ACHN (cell line): ENCODE results near the gene SLC43A3.
A peak's percentile ranks its signal among the peaks of the same experiment; 100 is the strongest.
"Not testable (repeated sequence)": the region's sequence is repeated elsewhere in the genome, so short reads cannot be mapped to it uniquely, and the experiment has no call there.

ENCODE experiments used
- DNase-seq: peaks from one replicate; pipeline ENCODE4 v3.0.0-alpha.2; 2015
- in situ Hi-C: cut with HindIII; loops from 2 replicates; pipeline ENCODE4 v1.10.0; 2017; ENCODE audit warnings: low sequenced_read_pairs, low pct_ligation_motif_present, low pct_unique_long_range_greater_than_20kb

The SLC43A3 gene

GRCh38 chr11:57414612-57415212, 12.2 kb downstream of the SLC43A3 start:
- DNase-seq = no peak
- in situ Hi-C loops = no loop called here

GRCh38 chr11:57413681-57414080, 13.2 kb downstream of the SLC43A3 start:
- in situ Hi-C loops = no loop called here
- DNase-seq = no peak

GRCh38 chr11:57410287-57410686, 16.6 kb downstream of the SLC43A3 start:
- in situ Hi-C loops = no loop called here
- DNase-seq = no peak

- in situ Hi-C loops = no loop called here
- DNase-seq = no peak
Observed at GRCh38 chr11:57409321-57410100, 17.4 kb downstream of the SLC43A3 start.

GRCh38 chr11:57408771-57409170, 18.1 kb downstream of the SLC43A3 start:
- no peak for DNase-seq
- in situ Hi-C loops = no loop called here

- no peak for DNase-seq
- in situ Hi-C loops = no loop called here
Observed at GRCh38 chr11:57407941-57408475, 18.9 kb downstream of the SLC43A3 start.

GRCh38 chr11:57407010-57407920, 19.7 kb downstream of the SLC43A3 start:
- in situ Hi-C loops = no loop called here
- DNase-seq = no peak

- in situ Hi-C loops = no loop called here
- DNase-seq = peak; percentile 50
Observed at GRCh38 chr11:57406337-57406904, 20.5 kb downstream of the SLC43A3 start.

GRCh38 chr11:57405271-57405860, 21.6 kb downstream of the SLC43A3 start:
- in situ Hi-C loops = no loop called here
- no peak for DNase-seq

GRCh38 chr11:57403802-57404147, 23.1 kb downstream of the SLC43A3 start:
- in situ Hi-C loops = no loop called here
- no peak for DNase-seq

GRCh38 chr11:57403003-57403801, 23.7 kb downstream of the SLC43A3 start:
- in situ Hi-C loops = not testable (repeated sequence)

GRCh38 chr11:57402188-57403002, 24.5 kb downstream of the SLC43A3 start:
- in situ Hi-C loops = no loop called here
- no peak for DNase-seq

More at GRCh38 chr11:57403003-57403801, 23.7 kb downstream of the SLC43A3 start:
- not testable (repeated sequence) for DNase-seq

- in situ Hi-C loops = no loop called here
Observed at GRCh38 chr11:57399972-57400578, 26.8 kb downstream of the SLC43A3 start.

GRCh38 chr11:57399221-57399620, 27.7 kb downstream of the SLC43A3 start:
- DNase-seq = no peak
- in situ Hi-C loops = no loop called here

More at GRCh38 chr11:57399972-57400578, 26.8 kb downstream of the SLC43A3 start:
- no peak for DNase-seq

GRCh38 chr11:57397394-57397990, 29.4 kb downstream of the SLC43A3 start:
- in situ Hi-C loops = no loop called here
- DNase-seq = no peak

- in situ Hi-C loops = no loop called here
- no peak for DNase-seq
Observed at GRCh38 chr11:57396744-57397143, 30.2 kb downstream of the SLC43A3 start.
